C4-2B (cell line): ENCODE data around the gene UTS2R.

ENCODE experiments used
- CTCF ChIP-seq: fragments of 450-650 bp; conservative IDR thresholded peaks from 2 replicates; pipeline ENCODE4 v1.5.1; 2017; ENCODE audit warnings: mild to moderate bottlenecking
- ZFX ChIP-seq: fragments of 450-650 bp; IDR thresholded peaks from 2 replicates; pipeline ENCODE4 v1.6.1; 2017

GRCh38 chr17:82397449-82398335 is 26.1 kb downstream of the UTS2R start:
- TF ChIP-seq CTCF (no peak), ZFX (no peak)
